ENCODE measurements around the gene AMER2.

Gene AMER2

DNA sequence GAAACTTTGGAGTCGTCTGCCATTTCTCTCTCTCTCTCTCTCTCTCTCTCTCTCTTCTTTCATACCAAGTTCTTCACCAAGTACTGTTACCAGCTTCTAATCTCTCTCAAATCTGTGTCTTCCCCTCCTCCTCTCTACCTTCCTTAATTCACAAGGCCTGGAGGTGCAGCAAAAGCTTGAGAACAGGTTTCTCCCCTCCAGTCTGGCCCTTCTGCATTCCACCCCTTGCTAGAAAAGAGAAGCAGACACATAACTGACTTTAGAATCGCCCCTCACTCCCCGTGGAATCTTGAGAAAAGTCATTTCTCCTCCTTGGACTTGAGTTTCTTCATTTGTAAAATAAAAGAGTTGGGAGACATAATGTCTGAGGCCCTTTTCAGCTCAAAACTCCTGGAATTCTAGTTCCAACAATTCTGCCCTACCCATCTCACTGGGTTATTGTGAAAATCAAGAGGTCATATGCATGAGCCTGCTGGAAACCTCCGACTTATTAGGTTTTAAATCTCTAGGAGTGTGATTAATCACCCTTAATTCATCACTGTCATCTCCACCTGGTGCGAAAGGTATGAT is 20.4 kb downstream of the AMER2 start:
- DNase-seq (ENCODE audit: extremely low read depth, low read depth), result no peak

GRCh38 chr13:25149711-25150110 is 22.4 kb downstream of the AMER2 start:
- DNase-seq (ENCODE audit: extremely low read depth, low read depth), result no peak
- TF ChIP-seq, protein P1, sequence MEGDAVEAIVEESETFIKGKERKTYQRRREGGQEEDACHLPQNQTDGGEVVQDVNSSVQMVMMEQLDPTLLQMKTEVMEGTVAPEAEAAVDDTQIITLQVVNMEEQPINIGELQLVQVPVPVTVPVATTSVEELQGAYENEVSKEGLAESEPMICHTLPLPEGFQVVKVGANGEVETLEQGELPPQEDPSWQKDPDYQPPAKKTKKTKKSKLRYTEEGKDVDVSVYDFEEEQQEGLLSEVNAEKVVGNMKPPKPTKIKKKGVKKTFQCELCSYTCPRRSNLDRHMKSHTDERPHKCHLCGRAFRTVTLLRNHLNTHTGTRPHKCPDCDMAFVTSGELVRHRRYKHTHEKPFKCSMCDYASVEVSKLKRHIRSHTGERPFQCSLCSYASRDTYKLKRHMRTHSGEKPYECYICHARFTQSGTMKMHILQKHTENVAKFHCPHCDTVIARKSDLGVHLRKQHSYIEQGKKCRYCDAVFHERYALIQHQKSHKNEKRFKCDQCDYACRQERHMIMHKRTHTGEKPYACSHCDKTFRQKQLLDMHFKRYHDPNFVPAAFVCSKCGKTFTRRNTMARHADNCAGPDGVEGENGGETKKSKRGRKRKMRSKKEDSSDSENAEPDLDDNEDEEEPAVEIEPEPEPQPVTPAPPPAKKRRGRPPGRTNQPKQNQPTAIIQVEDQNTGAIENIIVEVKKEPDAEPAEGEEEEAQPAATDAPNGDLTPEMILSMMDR (IDR thresholded peaks at IDR 0.05; ENCODE audit: low read depth, low read length), result no peak

More for the DNA sequence above, 20.4 kb downstream of the AMER2 start:
- TF ChIP-seq, protein P1 (IDR thresholded peaks at IDR 0.05; ENCODE audit: low read depth, low read length), result no peak

GRCh38 chr13:25148402-25148771 is 23.7 kb downstream of the AMER2 start:
- DNase-seq (ENCODE audit: extremely low read depth, low read depth), result no peak
- TF ChIP-seq, protein P1 (IDR thresholded peaks at IDR 0.05; ENCODE audit: low read depth, low read length), result no peak

DNA sequence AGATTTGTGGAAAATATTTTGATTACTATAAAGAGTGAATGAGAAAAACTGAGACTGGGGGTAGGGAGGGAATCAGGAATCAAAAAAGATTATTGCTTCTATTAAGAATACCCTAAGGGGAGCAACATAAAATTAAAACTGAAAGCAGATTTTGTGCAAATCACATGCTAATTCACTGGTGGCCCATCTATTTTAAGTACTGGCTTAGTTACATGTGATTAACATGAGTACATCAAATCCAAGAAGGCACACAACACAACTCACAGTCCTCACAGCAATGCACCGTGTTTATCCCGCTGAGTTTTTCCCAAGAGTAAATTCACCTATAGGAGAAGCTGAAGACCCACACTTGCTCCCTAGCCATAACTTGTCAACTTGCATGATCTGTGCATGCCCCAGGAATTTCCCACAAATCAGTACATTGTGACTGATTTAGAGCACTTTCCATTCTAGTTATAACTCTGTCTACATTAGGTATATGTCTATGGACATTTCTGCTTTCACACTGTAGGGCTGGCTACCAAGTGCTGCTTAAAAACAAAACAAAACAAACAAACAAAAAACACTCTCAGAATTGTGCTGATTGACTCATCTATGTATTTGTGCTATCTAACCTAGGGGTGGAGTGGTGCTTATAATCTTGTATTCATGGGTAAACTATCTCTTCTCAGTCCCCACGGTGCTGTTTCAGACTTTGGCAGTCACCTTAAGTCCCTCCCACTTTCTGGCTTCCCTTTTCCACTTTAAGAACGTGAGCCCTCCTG is 24.3 kb downstream of the AMER2 start:
- TF ChIP-seq, protein P1 (IDR thresholded peaks at IDR 0.05; ENCODE audit: low read depth, low read length), result no peak
- no peak for DNase-seq (ENCODE audit: extremely low read depth, low read depth)

GRCh38 chr13:25143706-25144105 is 28.4 kb downstream of the AMER2 start:
- no peak for DNase-seq (ENCODE audit: extremely low read depth, low read depth)
- TF ChIP-seq, protein P1 (IDR thresholded peaks at IDR 0.05; ENCODE audit: low read depth, low read length), result no peak

DNA sequence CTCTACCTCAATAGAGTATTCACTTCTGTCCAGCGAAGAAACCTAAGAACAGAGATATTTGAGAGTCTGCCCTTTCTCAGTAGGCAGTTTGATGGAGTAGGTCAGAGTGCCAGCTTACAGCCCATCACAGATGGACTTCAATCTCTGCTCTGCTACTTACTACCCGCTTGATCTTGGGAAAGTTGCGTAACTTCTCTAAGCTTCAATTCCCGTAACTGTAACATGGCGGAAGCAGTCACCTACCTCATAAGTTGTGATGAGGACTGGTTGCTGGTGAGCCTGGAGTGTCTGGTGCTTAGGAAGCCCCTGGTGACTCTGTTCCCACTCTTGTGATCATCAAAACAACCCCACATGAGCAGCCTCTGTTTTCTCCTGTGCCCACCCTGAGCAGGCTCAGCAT is 31.0 kb downstream of the AMER2 start:
- no peak for DNase-seq (ENCODE audit: extremely low read depth, low read depth)

DNA sequence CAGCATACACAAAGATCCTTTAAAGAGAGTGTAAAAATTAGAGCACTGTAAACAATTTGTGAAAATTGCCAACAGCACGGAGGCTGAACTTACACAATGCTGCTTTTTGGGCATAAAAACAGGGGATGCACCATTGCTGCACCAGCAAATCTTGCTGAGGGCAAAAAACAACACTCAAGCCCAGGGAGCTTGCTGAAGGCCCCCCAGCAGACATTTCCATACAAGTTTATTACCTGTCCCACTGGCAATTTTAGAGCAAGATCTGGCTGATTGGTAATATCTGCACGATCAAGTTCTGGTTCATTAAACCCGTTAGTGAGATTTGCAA is 34.3 kb downstream of the AMER2 start:
- no peak for DNase-seq (ENCODE audit: extremely low read depth, low read depth)
- TF ChIP-seq, protein P1 (IDR thresholded peaks at IDR 0.05; ENCODE audit: low read depth, low read length), result no peak

More for the DNA sequence above, 31.0 kb downstream of the AMER2 start:
- TF ChIP-seq, protein P1 (IDR thresholded peaks at IDR 0.05; ENCODE audit: low read depth, low read length), result no peak

Data from AG09319 (cell line).